ENCODE results near the gene HES5.

DNA sequence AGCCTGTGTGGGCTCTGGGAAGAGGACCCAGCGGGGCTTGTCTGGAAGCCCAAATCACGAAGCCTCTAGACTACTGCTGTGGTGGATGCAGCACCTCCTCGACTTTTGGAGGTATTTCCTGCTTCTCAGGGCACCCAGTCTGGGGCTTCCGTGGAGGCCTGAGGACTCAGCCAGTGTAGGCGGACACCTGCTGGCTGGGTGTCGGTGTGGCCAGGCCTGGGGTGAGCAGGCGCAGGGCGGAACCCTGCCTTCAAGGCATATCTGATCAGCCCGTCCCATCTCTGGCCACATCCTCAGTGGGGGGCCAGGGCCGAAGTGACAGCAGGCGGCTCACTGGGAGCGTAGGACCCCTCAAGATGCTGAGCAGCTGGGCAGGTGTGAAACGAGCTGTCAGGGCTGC, 47.0 kb downstream of the HES5 start:
- TF ChIP-seq, protein P1, sequence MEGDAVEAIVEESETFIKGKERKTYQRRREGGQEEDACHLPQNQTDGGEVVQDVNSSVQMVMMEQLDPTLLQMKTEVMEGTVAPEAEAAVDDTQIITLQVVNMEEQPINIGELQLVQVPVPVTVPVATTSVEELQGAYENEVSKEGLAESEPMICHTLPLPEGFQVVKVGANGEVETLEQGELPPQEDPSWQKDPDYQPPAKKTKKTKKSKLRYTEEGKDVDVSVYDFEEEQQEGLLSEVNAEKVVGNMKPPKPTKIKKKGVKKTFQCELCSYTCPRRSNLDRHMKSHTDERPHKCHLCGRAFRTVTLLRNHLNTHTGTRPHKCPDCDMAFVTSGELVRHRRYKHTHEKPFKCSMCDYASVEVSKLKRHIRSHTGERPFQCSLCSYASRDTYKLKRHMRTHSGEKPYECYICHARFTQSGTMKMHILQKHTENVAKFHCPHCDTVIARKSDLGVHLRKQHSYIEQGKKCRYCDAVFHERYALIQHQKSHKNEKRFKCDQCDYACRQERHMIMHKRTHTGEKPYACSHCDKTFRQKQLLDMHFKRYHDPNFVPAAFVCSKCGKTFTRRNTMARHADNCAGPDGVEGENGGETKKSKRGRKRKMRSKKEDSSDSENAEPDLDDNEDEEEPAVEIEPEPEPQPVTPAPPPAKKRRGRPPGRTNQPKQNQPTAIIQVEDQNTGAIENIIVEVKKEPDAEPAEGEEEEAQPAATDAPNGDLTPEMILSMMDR (IDR thresholded peaks at IDR 0.05 in 8 of 11, conservative IDR thresholded peaks at IDR 0.05 in 3 of 11): no peak
- no peak for TF ChIP-seq POLR2A (IDR thresholded peaks at IDR 0.05)

Data from spleen (tissue), 7 donors.